ENCODE measurements around the gene TELO2.
A peak's percentile ranks its signal among the peaks of the same experiment; 100 is the strongest.

TELO2 gene

GRCh38 chr16:1447965-1448364 lies 45.2 kb upstream of the TELO2 start:
- no peak for TF ChIP-seq CTCF (IDR thresholded peaks at IDR 0.05)
- no peak for TF ChIP-seq ZFX (IDR thresholded peaks at IDR 0.05; ENCODE audit: borderline replicate concordance)
- H3K27ac ChIP-seq: no peak overlapping the region

GRCh38 chr16:1448536-1449116 lies 44.5 kb upstream of the TELO2 start:
- TF ChIP-seq ZFX (IDR thresholded peaks at IDR 0.05; ENCODE audit: borderline replicate concordance): no peak
- no peak for TF ChIP-seq CTCF (IDR thresholded peaks at IDR 0.05)
- H3K27ac ChIP-seq: no peak overlapping the region

- TF ChIP-seq CTCF (IDR thresholded peaks at IDR 0.05): no peak
- TF ChIP-seq ZFX (IDR thresholded peaks at IDR 0.05; ENCODE audit: borderline replicate concordance): no peak
- H3K27ac ChIP-seq: no peak overlapping the region
These were observed 43.9 kb upstream of the TELO2 start for GRCh38 chr16:1449201-1449788.

GRCh38 chr16:1450218-1450617 lies 42.9 kb upstream of the TELO2 start:
- no peak overlapping the region for H3K27ac ChIP-seq
- peak; percentile 34; the same call in 1 of the 2 replicates for TF ChIP-seq CTCF (IDR thresholded peaks at IDR 0.05)
- TF ChIP-seq ZFX (IDR thresholded peaks at IDR 0.05; ENCODE audit: borderline replicate concordance): no peak

- TF ChIP-seq CTCF (IDR thresholded peaks at IDR 0.05) (no peak), ZFX (IDR thresholded peaks at IDR 0.05; ENCODE audit: borderline replicate concordance) (no peak)
- H3K27ac ChIP-seq: no peak overlapping the region
These were observed 42.3 kb upstream of the TELO2 start for GRCh38 chr16:1450841-1451240.

- TF ChIP-seq CTCF (IDR thresholded peaks at IDR 0.05): no peak
- no peak for TF ChIP-seq ZFX (IDR thresholded peaks at IDR 0.05; ENCODE audit: borderline replicate concordance)
- no peak overlapping the region for H3K27ac ChIP-seq
These were observed 41.3 kb upstream of the TELO2 start for GRCh38 chr16:1451702-1452392.

- TF ChIP-seq CTCF (IDR thresholded peaks at IDR 0.05): no peak
- TF ChIP-seq ZFX (IDR thresholded peaks at IDR 0.05; ENCODE audit: borderline replicate concordance): no peak
- no peak overlapping the region for H3K27ac ChIP-seq
These were observed 40.6 kb upstream of the TELO2 start for GRCh38 chr16:1452530-1452929.
